IMR-90 (cell line): ENCODE measurements around the gene SDHAF3. TPM values are rescaled to one million over a fixed set of nuclear protein-coding genes. Genes with fewer than 3 reads are reported as not detected.
"Not testable (repeated sequence)": the region's sequence is repeated elsewhere in the genome, so short reads cannot be mapped to it uniquely, and the experiment has no call there.

Experiments used
- ATAC-seq: fragments of 200-7000 bp; cut with Tn5 transposase; 2 replicates; pipeline ENCODE4 v1.9.1; 2020; ENCODE audit warnings: low read depth, mild to moderate bottlenecking, moderate library complexity
- BruUV-seq: library from RNA; stranded (reverse); fragments of 400-500 nt; replicated peaks from 2 replicates; lab custom pipeline; 2021; lab: Mats Ljungman, UMichigan
- CTCF ChIA-PET: fragments of 300-600 bp; formaldehyde crosslinking; extraction: SDS; loops from one replicate; lab custom pipeline; 2021; ENCODE audit warnings: antibody characterized with exemption; lab: Yijun Ruan, JAX
- POLR2A ChIA-PET: fragments of 300-600 bp; sonication (Branson Sonifier 250); formaldehyde crosslinking; loops from one replicate; lab custom pipeline; 2022; ENCODE audit warnings: antibody characterized with exemption; ENCODE audit not compliant: unreplicated experiment; lab: Charles Lee
- DNase-seq: peaks from one replicate; pipeline ENCODE4 v3.0.0; 2013
- H2AFZ ChIP-seq: replicated peaks from 2 replicates; pipeline ENCODE3; 2013; ENCODE audit warnings: low read length, mild to moderate bottlenecking; ENCODE audit not compliant: poor library complexity
- H2AK5ac ChIP-seq: 2 replicates; pipeline ENCODE4 v1.6.1; 2013; ENCODE audit warnings: low read depth, low read length, inconsistent platforms
- H2AK9ac ChIP-seq: replicated peaks from 2 replicates; pipeline ENCODE3; 2013; ENCODE audit warnings: mild to moderate bottlenecking, low read depth, low read length, moderate library complexity; ENCODE audit not compliant: poor library complexity
- H2BK120ac ChIP-seq: 2 replicates; pipeline ENCODE4 v1.6.1; 2013; ENCODE audit warnings: low read depth, low read length, inconsistent platforms
- H2BK15ac ChIP-seq: 3 replicates; pipeline ENCODE4 v1.6.1; 2013; ENCODE audit warnings: low read depth, low read length, inconsistent platforms
- H2BK20ac ChIP-seq: 2 replicates; pipeline ENCODE4 v1.6.1; 2013; ENCODE audit warnings: low read depth, mild to moderate bottlenecking, inconsistent platforms, low read length, moderate library complexity
- H2BK5ac ChIP-seq: 2 replicates; pipeline ENCODE4 v1.6.1; 2013; ENCODE audit warnings: mild to moderate bottlenecking, low read depth, low read length, inconsistent platforms; ENCODE audit not compliant: poor library complexity, severe bottlenecking
- H3K14ac ChIP-seq: replicated peaks from 2 replicates; pipeline ENCODE4 v1.6.1; 2013; ENCODE audit warnings: low read depth, low read length, inconsistent platforms
- H3K18ac ChIP-seq: 2 replicates; pipeline ENCODE4 v1.6.1; 2013; ENCODE audit warnings: low read depth, low read length, control low read depth
- H3K23ac ChIP-seq: 2 replicates; pipeline ENCODE4 v1.6.1; 2013; ENCODE audit warnings: low read depth, low read length, inconsistent platforms
- H3K27ac ChIP-seq: 2 replicates; pipeline ENCODE4 v1.5.1; 2013; ENCODE audit warnings: mild to moderate bottlenecking, control low read depth, low read length; ENCODE audit not compliant: insufficient read depth
- H3K27me3 ChIP-seq: 2 replicates; pipeline ENCODE4 v1.6.1; 2013; ENCODE audit warnings: low read length; ENCODE audit not compliant: control insufficient read depth, insufficient read depth
- H3K36me3 ChIP-seq: 2 replicates; pipeline ENCODE4 v1.6.1; 2013; ENCODE audit warnings: low read length, mixed read lengths; ENCODE audit not compliant: control insufficient read depth, insufficient read depth
- H3K4ac ChIP-seq: 2 replicates; pipeline ENCODE4 v1.6.1; 2013; ENCODE audit warnings: low read depth, low read length, inconsistent platforms
- H3K4me1 ChIP-seq: 2 replicates; pipeline ENCODE4 v1.6.1; 2013; ENCODE audit warnings: low read length, mixed read lengths; ENCODE audit not compliant: control insufficient read depth, insufficient read depth
- H3K4me2 ChIP-seq: 2 replicates; pipeline ENCODE4 v1.6.1; 2013; ENCODE audit warnings: low read depth, mild to moderate bottlenecking, control low read depth, low read length, moderate library complexity
- H3K4me3 ChIP-seq: 2 replicates; pipeline ENCODE4 v1.5.1; 2013; ENCODE audit warnings: low read depth, mild to moderate bottlenecking, control low read depth, low read length, moderate library complexity; ENCODE audit not compliant: insufficient read depth
- H3K56ac ChIP-seq: 2 replicates; pipeline ENCODE4 v1.6.1; 2013; ENCODE audit warnings: low read length, inconsistent platforms; ENCODE audit not compliant: insufficient read depth; ENCODE audit errors: extremely low read depth
- H3K79me1 ChIP-seq, 2 experiments: 2 replicates each; pipeline ENCODE4 v1.6.1; 2013; ENCODE audit warnings: low read length in 2 of 2, inconsistent platforms in 1 of 2, low read depth in 1 of 2
- H3K9ac ChIP-seq: 2 replicates; pipeline ENCODE4 v1.6.1; 2013; ENCODE audit warnings: low read depth, low read length, control low read depth
- H3K9me1 ChIP-seq: 2 replicates; pipeline ENCODE4 v1.6.1; 2013; ENCODE audit warnings: low read length, inconsistent platforms; ENCODE audit not compliant: insufficient read depth
- H3K9me3 ChIP-seq: 2 replicates; pipeline ENCODE4 v1.6.1; 2013; ENCODE audit warnings: low read length; ENCODE audit not compliant: control insufficient read depth, insufficient read depth
- H4K20me1 ChIP-seq: 2 replicates; pipeline ENCODE4 v1.6.1; 2013; ENCODE audit warnings: low read length, inconsistent platforms; ENCODE audit not compliant: insufficient read depth
- H4K5ac ChIP-seq: 2 replicates; pipeline ENCODE4 v1.6.1; 2013; ENCODE audit warnings: mild to moderate bottlenecking, low read depth, low read length, control low read depth
- H4K8ac ChIP-seq, 2 experiments: 2 replicates each; pipeline ENCODE4 v1.6.1; 2013; ENCODE audit warnings: low read depth in 2 of 2, low read length in 2 of 2, control low read depth in 1 of 2, inconsistent platforms in 1 of 2
- H4K91ac ChIP-seq: 2 replicates; pipeline ENCODE4 v1.6.1; 2013; ENCODE audit warnings: low read depth, low read length, inconsistent platforms; ENCODE audit not compliant: insufficient read depth
- BHLHE40 ChIP-seq: fragments of 150-350 bp; IDR thresholded peaks from 2 replicates; pipeline ENCODE4 v1.6.1; 2016; ENCODE audit warnings: mild to moderate bottlenecking, low read depth, low read length
- CHD1 ChIP-seq: IDR thresholded peaks from 2 replicates; pipeline ENCODE4 v1.6.1; 2012; ENCODE audit warnings: low read depth, low read length, improper control_type of control experiment
- USF2 ChIP-seq: fragments of 150-350 bp; IDR thresholded peaks from 2 replicates; pipeline ENCODE4 v1.6.1; 2017; ENCODE audit warnings: mild to moderate bottlenecking, antibody characterized with exemption, low read length, low read depth
- WGBS, 2 experiments: methylation state at CpG; one replicate each; pipeline versions ENCODE4 v1.1.5 to v1.1.7; 2013; ENCODE audit warnings: missing lambda C conversion rate in 2 of 2; ENCODE audit not compliant: insufficient read length in 1 of 2; ENCODE audit errors: extremely low coverage in 2 of 2; 5-methylcytosine and 5-hydroxymethylcytosine counted together
- dilution Hi-C: fragments of 300-500 bp; cut with HindIII; formaldehyde crosslinking; loops from one replicate; pipeline ENCODE4 v1.14.3; 2018; ENCODE audit warnings: low sequenced_read_pairs; ENCODE audit not compliant: unreplicated experiment
- in situ Hi-C: fragments of 300-500 bp; cut with MboI; formaldehyde crosslinking; loops from 3 replicates; pipeline ENCODE4 v1.14.3; 2019; ENCODE audit warnings: low sequenced_read_pairs, inconsistent platforms, mixed read lengths
- intact Hi-C: fragments of 100-400 bp; cut with micrococcal nuclease; formaldehyde crosslinking; loops from 2 replicates; pipeline ENCODE4 v1.10.0; 2022
- polyA plus RNA-seq, 3 experiments: library from polyadenylated mRNA; depleted of rRNA; stranded (reverse); fragments of >200 nt; gene quantifications; 2 replicates each; pipeline ENCODE4 v1.2.3, GENCODE V29; 2012; ENCODE audit warnings: low replicate concordance in 1 of 3
- total RNA-seq: library from RNA; depleted of rRNA; stranded (reverse); fragments of >200 nt; gene quantifications from 2 replicates; pipeline ENCODE4 v1.2.3, GENCODE V29; 2012

Gene SDHAF3
- total and polyA plus RNA-seq, 2 of the 4 experiments (the other 2 are of a cell fraction), result 5.7 to 6.1 TPM

DNA sequence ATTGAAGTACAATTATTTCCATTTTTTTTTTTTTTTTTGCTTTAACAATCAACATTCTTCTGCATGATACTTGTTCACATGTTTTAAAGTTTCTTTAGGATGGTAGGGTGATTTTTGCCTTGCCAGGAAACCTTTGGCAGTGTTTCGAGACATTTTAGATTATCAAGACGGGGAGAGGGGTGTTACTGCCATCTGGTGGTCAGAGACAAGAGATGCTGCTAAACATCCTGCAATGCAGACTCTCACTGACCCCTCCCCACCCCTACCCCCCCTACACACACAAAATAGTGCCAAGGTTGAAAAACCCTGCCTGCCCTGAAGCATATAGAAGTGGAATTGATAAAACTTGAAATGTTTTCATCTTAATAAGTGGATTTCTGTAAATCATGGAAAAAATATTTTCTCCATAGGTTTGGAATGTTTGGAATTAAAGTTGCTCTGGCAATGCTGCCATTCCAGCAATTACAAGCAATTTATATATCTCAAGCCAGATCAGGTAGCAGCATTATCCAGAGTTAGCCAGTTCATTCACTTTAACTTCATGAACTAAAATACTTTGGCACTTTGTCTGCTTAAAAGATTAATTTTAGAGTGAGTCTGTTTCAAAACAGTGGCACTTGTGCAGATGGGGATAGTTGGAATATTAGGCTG is 62.1 kb downstream of the SDHAF3 start (continued):
- no peak for TF ChIP-seq BHLHE40

DNA sequence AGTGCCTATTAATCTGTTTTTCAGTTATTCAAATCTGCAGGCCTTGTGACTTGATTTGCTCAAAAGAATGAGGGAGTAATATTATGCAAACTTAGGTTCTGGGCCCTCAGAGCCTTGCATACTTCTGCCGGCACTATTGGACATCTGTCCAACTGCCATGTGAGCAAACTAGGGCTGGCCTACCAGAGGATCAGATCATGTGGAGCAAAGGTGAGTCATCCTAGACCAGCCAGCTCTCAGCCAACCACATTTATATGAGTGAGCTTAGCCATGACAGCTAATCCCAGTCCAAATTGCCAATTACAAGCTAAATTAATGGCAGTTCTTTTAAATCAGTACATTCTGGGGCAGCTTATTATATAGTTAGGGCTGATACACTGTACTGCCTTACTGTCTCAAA is 69.6 kb downstream of the SDHAF3 start:
- CTCF ChIA-PET, result interaction anchor here (1.3 kb wide), 1 partner anchor 14 kb away, joined by 3 read pairs; no protein-coding TSS in a partner anchor
- Histone ChIP-seq H3K4me2 (no peak overlapping the region), H2BK15ac (no peak overlapping the region), H3K23ac (no peak overlapping the region), H3K56ac (no peak overlapping the region), H3K27ac (no peak overlapping the region), H3K36me3 (no peaks in the 10 kb centered on the region), H2BK5ac (no peak overlapping the region), H4K8ac (no peak overlapping the region), H2AK5ac (no peak overlapping the region), H2AFZ (no peak overlapping the region), H3K27me3 (no peaks in the 10 kb centered on the region), H3K4me3 (no peak overlapping the region), H3K4me1 (no peaks in the 10 kb centered on the region), H3K9ac (no peak overlapping the region), H4K20me1 (no peaks in the 10 kb centered on the region), H2BK20ac (no peak overlapping the region), H3K14ac (no peak overlapping the region), H4K91ac (no peak overlapping the region), H3K79me1 (no peaks in the 10 kb centered on the region), H3K18ac (no peak overlapping the region), H2AK9ac (no peak overlapping the region), H4K5ac (no peak overlapping the region), H3K4ac (no peak overlapping the region), H3K9me3 (no peaks in the 10 kb centered on the region), H2BK120ac (no peak overlapping the region), H3K9me1 (no peaks in the 10 kb centered on the region)
- intact Hi-C loops (no loop called here), in situ Hi-C loops (no loop called here), dilution Hi-C loops (no loop called here)
- WGBS, 2 experiments, result no CpG with 5 or more reads among the region's 1 CpG
- ATAC-seq (peak; percentile 75), DNase-seq (peak; percentile 61)
- TF ChIP-seq CHD1, result no peak
- peak; percentile 53 for TF ChIP-seq USF2
- POLR2A ChIA-PET, result no interaction called here
- no TSS peak for BruUV-seq

GRCh38 chr7:97196174-97196573 is 78.7 kb downstream of the SDHAF3 start:
- POLR2A ChIA-PET, H3K4me2 ChIP-seq, H3K9me1 ChIP-seq, H2BK120ac ChIP-seq, H3K4ac ChIP-seq, H4K5ac ChIP-seq, H2AK5ac ChIP-seq, H3K56ac ChIP-seq, H3K36me3 ChIP-seq, H3K27ac ChIP-seq, H3K14ac ChIP-seq, H3K9ac ChIP-seq, H3K4me1 ChIP-seq, H2BK20ac ChIP-seq, intact Hi-C loops, H4K91ac ChIP-seq, H4K8ac ChIP-seq, H3K9me3 ChIP-seq, H2BK5ac ChIP-seq, DNase-seq, H3K23ac ChIP-seq, H3K27me3 ChIP-seq, H4K20me1 ChIP-seq, BruUV-seq, H3K18ac ChIP-seq, H2BK15ac ChIP-seq, H3K4me3 ChIP-seq, ATAC-seq, H2AFZ ChIP-seq, H2AK9ac ChIP-seq, H3K79me1 ChIP-seq, dilution Hi-C loops, in situ Hi-C loops: not testable (repeated sequence)
- no CpG with 5 or more reads among the region's 2 CpGs for WGBS, 2 experiments
- CTCF ChIA-PET, result interaction anchor here (0.5 kb wide), 1 partner anchor 182 kb away, joined by 3 read pairs; no protein-coding TSS in a partner anchor
